HG03175 (cell line): Measurements from ENCODE around the gene SPDYA.

ENCODE experiments used
- ATAC-seq: cut with Tn5 transposase; IDR thresholded peaks from one replicate; pipeline ENCODE4 v1.9.1; 2021; ENCODE audit warnings: mild to moderate bottlenecking, moderate library complexity; ENCODE audit not compliant: unreplicated experiment

The SPDYA gene

DNA sequence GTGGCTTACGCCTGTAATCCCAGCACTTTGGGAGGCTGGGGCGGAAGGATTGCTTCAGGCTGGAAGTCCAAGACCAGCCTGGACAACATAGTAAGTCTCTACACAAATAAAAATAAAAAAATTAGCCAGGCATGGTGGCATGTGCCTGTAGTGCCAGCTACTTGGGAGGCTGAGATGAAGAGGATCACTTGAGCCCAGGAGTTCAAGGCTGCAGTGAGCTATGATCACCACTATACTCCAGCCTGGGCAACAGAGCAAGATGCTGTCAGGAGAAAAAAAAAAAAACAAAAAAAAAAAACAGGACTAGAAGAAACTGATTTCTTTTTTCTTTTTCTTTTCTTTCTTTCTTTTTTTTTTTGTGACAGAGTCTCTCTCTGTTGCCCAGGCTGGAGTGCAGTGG lies 13.6 kb downstream of the SPDYA start:
- ATAC-seq: no peak

- no peak for ATAC-seq
These were observed 14.2 kb downstream of the SPDYA start for GRCh38 chr2:28824870-28825269.

GRCh38 chr2:28828382-28828781 lies 17.7 kb downstream of the SPDYA start:
- no peak for ATAC-seq

- no peak for ATAC-seq
These were observed 23.3 kb downstream of the SPDYA start for GRCh38 chr2:28833740-28834470.

GRCh38 chr2:28835781-28836180 lies 25.1 kb downstream of the SPDYA start:
- ATAC-seq: no peak

GRCh38 chr2:28838971-28839370 lies 28.3 kb downstream of the SPDYA start:
- ATAC-seq: no peak

DNA sequence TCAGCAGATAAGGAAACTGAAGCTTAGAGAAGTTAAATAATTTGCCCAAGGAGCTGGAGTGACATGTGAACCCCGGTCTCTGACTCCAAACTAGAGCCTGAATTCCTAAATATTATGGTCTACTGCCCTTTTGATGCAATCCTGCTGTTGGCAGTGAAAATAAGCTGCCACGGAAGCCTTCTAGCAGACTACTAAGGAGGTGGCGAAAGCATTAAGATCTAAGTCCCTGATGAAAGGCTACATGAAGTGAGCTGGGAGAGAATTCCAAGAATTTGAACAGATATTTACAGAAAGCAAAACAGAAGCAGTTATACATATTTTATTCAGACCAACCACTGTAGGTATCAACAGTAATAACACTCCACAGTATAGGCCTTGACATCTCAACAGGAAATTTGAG lies 31.4 kb downstream of the SPDYA start:
- no peak for ATAC-seq

DNA sequence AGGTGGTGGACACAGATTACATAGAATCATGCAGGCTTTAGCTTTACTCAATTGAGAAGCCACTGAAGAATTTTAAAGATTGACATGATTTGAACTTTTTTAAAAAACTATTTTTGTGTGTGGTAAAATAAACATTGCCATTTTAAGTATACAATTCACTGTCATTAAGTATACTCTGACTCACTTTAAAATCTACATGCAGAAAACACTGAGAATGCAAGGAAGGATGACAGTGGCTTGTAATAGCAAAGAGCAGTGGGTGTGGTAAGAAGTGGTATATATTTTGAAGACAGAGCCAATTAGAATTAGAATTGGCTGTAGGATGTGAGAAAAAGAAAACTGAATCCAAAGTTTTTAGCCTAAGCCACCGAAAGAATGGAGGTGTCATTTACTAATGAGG lies 44.6 kb downstream of the SPDYA start:
- ATAC-seq: no peak

DNA sequence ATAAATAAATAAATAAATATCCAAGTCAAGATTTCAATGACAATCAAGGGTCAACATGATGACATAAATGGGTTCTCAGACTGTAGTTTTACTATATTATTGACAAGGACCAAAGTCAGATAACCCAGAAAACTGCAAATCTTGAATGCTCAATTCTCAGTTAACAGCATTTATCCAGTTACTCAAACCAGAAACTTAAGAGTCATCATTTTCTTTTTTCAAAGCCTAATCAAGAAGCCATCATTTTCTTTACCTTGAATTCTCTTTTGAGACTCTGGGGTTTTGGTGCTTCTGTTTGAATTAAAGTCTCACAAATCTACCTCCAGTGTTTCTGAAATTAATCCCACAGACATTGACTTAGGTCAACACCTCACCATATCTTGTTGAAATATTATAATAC lies 45.3 kb downstream of the SPDYA start:
- no peak for ATAC-seq

DNA sequence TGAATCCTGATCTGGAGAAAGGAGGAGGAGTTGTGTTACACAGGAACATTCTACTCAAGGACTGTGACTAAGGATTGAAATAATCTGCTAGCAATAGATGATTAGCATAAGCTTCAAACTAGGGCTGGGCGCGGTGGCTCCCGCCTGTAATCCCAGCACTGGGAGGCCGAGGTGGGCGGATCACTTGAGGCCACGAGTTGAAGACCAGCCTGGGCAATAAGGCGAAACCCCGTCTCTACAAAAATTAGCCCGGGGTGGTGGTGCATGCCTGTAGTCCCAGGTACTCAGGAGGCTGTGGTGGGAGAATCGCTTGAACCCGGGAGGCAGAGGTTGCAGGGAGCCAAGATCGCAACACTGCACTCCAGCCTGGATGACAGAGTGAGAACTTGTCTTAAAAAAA lies 58.0 kb downstream of the SPDYA start:
- no peak for ATAC-seq

DNA sequence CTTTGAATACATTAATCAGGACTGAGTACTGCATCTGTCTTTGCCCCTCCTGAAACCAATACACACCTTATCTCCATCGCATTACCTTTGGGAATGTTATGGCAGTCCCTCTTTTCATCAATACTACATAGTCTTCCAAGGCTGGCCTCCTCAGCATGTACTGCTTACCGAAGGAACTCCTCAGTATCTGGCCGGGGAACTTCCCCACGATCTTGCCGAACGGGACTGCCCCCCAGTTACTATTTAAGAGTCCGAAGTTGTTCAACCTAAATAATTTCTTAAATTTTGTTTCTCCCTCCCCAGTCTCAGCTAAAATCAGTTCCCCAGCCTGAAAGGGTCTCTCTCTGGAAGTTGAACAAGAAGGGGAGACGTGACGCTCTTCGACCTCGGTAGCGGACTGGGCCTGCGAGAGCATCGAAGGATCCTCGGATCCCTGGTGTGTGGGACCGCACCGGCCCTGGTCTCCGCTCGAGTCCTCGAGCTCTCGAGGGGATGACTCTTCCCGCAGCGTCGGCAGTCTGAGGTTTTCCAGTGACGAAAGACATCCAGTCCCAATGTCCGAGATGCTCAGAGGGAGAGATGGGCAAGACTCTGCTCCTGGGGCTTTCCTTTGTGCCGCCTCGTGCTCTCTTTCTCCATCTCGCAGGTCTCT lies 59.0 kb downstream of the SPDYA start:
- peak; percentile 13 for ATAC-seq

DNA sequence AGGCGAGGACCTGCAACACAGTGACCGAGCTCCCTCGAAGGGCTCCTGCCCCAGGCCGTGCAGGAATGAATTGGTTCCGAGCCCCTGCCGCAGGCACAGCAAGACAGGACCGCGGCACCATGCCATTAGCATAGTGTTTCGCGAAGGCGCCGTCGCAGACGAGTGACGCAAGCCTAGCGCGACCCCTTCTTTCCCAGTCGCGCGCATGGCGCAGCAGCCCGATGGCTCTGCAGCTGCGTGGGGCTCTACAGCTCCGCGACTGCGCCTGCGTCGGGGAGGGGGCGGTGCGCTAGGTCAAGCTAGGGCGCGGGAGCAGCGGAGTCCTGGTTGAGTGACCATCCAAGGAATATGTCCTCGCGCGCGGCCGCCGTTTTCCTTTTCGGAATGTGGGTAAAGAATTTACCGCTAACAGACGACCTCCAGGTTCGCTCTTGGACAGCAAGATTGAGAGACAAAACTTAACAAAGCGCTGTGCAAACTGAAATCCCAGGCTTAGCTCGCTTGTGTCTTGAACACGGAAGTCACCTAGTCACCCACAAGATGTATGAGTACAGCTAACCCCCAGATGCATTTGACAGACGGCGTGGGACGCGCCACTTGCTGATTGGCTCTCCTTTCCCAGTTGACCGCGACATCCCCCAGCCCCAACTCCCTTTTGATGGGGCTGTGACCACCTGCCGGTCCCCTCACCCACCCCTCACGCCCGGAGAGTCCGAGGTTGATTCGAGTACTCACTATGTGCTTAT lies 59.7 kb downstream of the SPDYA start, which contains the start of gene TRMT61B:
TRMT61B (minus strand) TSS at position 164 of the 746 bp plus-strand sequence; CDS start at position 132, 32 bp downstream.
- ATAC-seq: peak; percentile 94

DNA sequence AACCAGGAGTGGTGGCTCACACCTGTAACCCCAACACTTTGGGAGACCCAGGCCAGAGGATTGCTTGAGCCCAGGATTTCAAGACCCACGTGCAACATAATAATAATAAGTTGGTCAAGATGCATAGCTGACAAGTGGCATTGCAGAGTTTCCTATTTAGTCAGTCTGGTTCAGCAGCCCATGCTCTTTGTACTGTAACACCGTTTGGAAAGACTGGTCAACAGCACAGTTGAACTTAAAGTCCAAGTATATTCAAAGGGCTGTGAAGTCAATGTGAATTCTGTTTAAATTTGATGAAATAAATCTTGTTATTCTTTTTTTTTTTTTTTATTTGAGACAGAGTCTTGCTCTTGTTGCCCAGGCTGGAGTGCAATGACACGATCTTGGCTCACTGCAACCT lies 61.0 kb downstream of the SPDYA start:
- no peak for ATAC-seq

DNA sequence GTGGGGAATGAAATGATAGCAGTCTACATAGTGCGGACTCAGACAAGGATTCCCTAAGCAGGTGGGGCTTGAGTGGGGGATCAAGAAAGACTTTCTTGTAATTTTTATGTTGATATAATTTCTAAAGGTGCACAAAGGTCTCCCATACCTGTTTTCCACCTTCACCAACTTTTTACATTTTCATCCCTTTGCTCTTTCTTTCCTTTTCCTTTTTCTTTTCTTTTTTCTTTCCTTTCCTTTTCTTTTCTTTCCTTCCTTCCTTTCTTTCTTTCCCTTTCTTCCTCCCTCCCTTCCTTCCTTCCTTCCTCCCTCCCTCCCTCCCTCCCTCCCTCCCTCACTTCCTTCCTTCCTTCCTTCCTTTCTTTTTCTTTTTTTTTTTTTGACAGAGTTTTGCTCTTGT lies 69.6 kb downstream of the SPDYA start:
- no peak for ATAC-seq

DNA sequence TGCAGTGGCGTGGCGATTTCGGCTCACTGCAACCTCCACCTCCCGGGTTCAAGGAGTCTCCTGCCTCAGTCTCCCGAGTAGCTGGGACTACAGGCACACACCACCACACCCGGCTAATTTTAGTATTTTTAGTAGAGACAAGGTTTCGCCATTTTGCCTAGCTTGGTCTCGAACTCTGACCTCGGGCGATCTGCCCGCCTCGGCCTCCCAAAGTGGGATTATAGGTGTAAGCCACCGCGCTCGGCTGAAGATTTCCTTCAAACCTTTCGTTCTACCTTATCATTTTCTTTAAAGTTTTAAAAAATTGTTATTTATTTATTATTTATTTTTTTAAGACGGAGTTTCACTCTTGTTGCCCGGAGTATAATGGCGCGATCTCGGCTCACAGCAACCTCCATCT lies 82.9 kb downstream of the SPDYA start:
- no peak for ATAC-seq

GRCh38 chr2:28894470-28895188 lies 84.0 kb downstream of the SPDYA start, which contains the start of gene WDR43:
WDR43 (plus strand) TSS chr2:28894667; CDS start chr2:28894699, 32 bp downstream.
- peak; percentile 86 for ATAC-seq

DNA sequence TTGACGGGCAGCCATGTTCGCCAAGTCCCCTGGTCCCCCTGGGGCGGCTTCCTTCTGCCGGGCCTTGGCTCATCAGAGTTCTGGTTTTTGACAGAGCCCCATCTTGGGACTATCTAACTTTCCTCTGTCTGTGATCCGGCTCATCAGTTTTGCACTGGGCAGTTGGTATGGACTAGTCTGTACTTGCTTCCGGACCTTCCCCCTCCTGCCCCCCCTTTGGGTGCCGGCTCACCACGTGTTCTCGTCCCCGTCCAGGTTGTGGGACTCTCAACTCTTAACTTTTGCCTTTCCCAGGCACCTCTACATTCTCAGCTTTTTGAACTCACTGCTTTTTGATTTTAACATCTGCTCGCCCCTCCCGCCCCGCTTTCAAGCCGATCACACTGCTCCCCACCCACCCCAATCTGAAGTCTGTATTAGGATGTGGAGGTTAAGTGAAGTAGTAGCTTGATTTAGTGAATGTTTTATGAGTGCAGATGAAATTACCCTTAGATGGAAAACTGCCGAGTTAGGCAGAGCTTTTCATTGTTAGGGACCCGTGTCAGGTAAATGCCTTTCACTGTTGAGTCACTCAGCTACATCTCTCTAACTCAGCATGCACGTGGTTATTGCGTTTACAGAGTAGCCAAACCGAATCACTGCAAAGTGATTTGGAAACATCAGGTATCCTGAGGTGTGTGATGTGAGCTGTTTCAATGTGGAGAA lies 84.7 kb downstream of the SPDYA start:
- ATAC-seq: peak; percentile 26

GRCh38 chr2:28896906-28897305 lies 86.3 kb downstream of the SPDYA start:
- ATAC-seq: no peak

DNA sequence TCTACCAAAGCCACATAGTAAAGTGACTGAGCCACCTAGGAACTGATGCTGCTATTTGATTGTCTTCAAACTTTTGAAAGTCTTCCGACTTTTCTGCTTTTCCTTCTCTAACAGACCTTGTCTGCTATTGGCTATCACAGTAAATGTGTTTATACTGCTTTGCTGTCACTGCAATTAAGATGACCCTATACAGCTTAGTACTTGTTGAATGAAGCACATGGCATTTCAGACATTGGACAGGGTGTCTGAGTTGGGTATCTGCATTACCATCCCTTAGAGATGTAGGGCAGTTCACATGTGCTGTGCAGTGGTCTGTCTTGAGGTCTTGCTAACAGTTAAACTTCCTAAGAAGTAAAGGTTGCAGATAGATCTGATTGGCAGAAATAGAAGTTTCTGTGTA lies 87.4 kb downstream of the SPDYA start:
- no peak for ATAC-seq
